Coronary artery (tissue), 2 donors: ENCODE results near the gene TRABD2B.

Experiments
- DNase-seq: peaks from one replicate; pipeline ENCODE4 v3.0.0-alpha.2; 2017; ENCODE audit warnings: low spot score
- H3K27ac ChIP-seq, 2 donors: fragments of 200-600 bp; sonication (generic); one replicate each; pipeline ENCODE4 v1.5.1; 2016 to 2019
- H3K4me3 ChIP-seq: fragments of 200-600 bp; sonication (generic); 2 replicates; pipeline ENCODE4 v1.5.1; 2016; ENCODE audit warnings: mild to moderate bottlenecking, moderate library complexity
- TF ChIP-seq, protein P1 (sequence below): fragments of 200-600 bp; sonication (generic); IDR thresholded peaks from one replicate; pipeline ENCODE4 v1.5.1; 2019; ENCODE audit warnings: antibody characterized with exemption

The TRABD2B gene

GRCh38 chr1:47824297-47824696 is 172.9 kb downstream of the TRABD2B start:
- TF ChIP-seq, protein P1, sequence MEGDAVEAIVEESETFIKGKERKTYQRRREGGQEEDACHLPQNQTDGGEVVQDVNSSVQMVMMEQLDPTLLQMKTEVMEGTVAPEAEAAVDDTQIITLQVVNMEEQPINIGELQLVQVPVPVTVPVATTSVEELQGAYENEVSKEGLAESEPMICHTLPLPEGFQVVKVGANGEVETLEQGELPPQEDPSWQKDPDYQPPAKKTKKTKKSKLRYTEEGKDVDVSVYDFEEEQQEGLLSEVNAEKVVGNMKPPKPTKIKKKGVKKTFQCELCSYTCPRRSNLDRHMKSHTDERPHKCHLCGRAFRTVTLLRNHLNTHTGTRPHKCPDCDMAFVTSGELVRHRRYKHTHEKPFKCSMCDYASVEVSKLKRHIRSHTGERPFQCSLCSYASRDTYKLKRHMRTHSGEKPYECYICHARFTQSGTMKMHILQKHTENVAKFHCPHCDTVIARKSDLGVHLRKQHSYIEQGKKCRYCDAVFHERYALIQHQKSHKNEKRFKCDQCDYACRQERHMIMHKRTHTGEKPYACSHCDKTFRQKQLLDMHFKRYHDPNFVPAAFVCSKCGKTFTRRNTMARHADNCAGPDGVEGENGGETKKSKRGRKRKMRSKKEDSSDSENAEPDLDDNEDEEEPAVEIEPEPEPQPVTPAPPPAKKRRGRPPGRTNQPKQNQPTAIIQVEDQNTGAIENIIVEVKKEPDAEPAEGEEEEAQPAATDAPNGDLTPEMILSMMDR: no peak
- Histone ChIP-seq H3K4me3 (no peak overlapping the region), H3K27ac (peak overlapping the region in 1 of 2 donors; percentile 66)
- no peak for DNase-seq

- TF ChIP-seq, protein P1: no peak
- no peak for DNase-seq
- Histone ChIP-seq H3K4me3 (no peak overlapping the region), H3K27ac (peak overlapping the region; percentile 41 to 66)
Measured at GRCh38 chr1:47823040-47823808, 174.0 kb downstream of the TRABD2B start.

- TF ChIP-seq, protein P1: no peak
- peak overlapping the region in 1 of 2 donors; percentile 11 for H3K27ac ChIP-seq
- no peak for DNase-seq
- no peak overlapping the region for H3K4me3 ChIP-seq
Measured at GRCh38 chr1:47821760-47822159, 175.4 kb downstream of the TRABD2B start.

- TF ChIP-seq, protein P1: no peak
- DNase-seq: no peak
- Histone ChIP-seq H3K4me3 (peak overlapping the region; percentile 6), H3K27ac (peak overlapping the region; percentile 43 to 76)
Measured at GRCh38 chr1:47819574-47819888, 177.7 kb downstream of the TRABD2B start.

- Histone ChIP-seq H3K4me3 (peak overlapping the region; percentile 6), H3K27ac (peak overlapping the region; percentile 43 to 76)
- TF ChIP-seq, protein P1: no peak
- no peak for DNase-seq
Measured at GRCh38 chr1:47818682-47819573, 178.3 kb downstream of the TRABD2B start.

- DNase-seq: no peak
- TF ChIP-seq, protein P1: no peak
- Histone ChIP-seq H3K4me3 (no peak overlapping the region), H3K27ac (peak overlapping the region; percentile 3 to 76)
Measured at GRCh38 chr1:47817861-47818260, 179.3 kb downstream of the TRABD2B start.
